Colonic mucosa (tissue), 4 donors: ENCODE data around the gene UNC93A. TPM values are rescaled to one million over a fixed set of nuclear protein-coding genes. Genes with fewer than 3 reads are reported as not detected.

ENCODE experiments used
- DNase-seq: peaks from one replicate; pipeline ENCODE4 v3.0.0-alpha.2; 2020
- H3K27ac ChIP-seq: fragments of 200-600 bp; one replicate; pipeline ENCODE4 v1.8.0; 2021
- H3K27me3 ChIP-seq: fragments of 200-600 bp; one replicate; pipeline ENCODE4 v1.8.0; 2021
- H3K36me3 ChIP-seq: fragments of 200-600 bp; one replicate; pipeline ENCODE4 v1.8.0; 2021
- H3K4me1 ChIP-seq: fragments of 200-600 bp; one replicate; pipeline ENCODE4 v1.8.0; 2021; ENCODE audit warnings: mild to moderate bottlenecking
- H3K4me3 ChIP-seq: fragments of 200-600 bp; one replicate; pipeline ENCODE4 v1.8.0; 2021
- H3K9ac ChIP-seq, 2 donors: one replicate each; pipeline ENCODE4 v1.7.0; 2013; ENCODE audit warnings: control low read depth in 2 of 2, low read depth in 2 of 2, low read length in 2 of 2
- H3K9me3 ChIP-seq: fragments of 200-600 bp; one replicate; pipeline ENCODE4 v1.8.0; 2021
- CTCF ChIP-seq: fragments of 200-600 bp; IDR thresholded peaks from one replicate; pipeline ENCODE4 v1.8.0; 2022; ENCODE audit warnings: antibody characterized with exemption, mild to moderate bottlenecking
- intact Hi-C: fragments of 100-400 bp; cut with DNase I; formaldehyde crosslinking; loops from one replicate; pipeline ENCODE4 v1.14.1; 2022
- total RNA-seq, 2 donors: library from RNA; stranded (reverse); fragmentation: NEBNext Ultra II Directional in 1 of 2; extraction: Animal tissue kit (Norgen Biotek cat#: 25700) in 1 of 2; gene quantifications; one replicate each; pipeline ENCODE4 v1.2.1, GENCODE V29; 2021
- donor health status: healthy.
- donor health status: DM: no; HTN: no; CAD: no.
- donor health status: DM: no; HTN: no; CAD: no.

UNC93A gene
- total RNA-seq, 2 donors from 2014 or later: 0.53 to 2.5 TPM

GRCh38 chr6:167295495-167296292 is 4.6 kb downstream of the UNC93A start:
- Histone ChIP-seq H3K4me3 (no peak overlapping the region), H3K27ac (no peak overlapping the region), H3K36me3 (no peaks in the 10 kb centered on the region), H3K9me3 (no peaks in the 10 kb centered on the region), H3K4me1 (no peaks in the 10 kb centered on the region), H3K27me3 (no peaks in the 10 kb centered on the region), H3K9ac (no peak overlapping the region)
- DNase-seq: no peak
- TF ChIP-seq CTCF: no peak
- intact Hi-C loops: no loop called here

- no peak for DNase-seq
- no peaks in the 10 kb centered on the region for H3K27me3 ChIP-seq
- no peak for TF ChIP-seq CTCF
- H3K4me3 ChIP-seq: no peak overlapping the region
- H3K9ac ChIP-seq: no peak overlapping the region
- no peak overlapping the region for H3K27ac ChIP-seq
- H3K4me1 ChIP-seq: no peaks in the 10 kb centered on the region
- no peaks in the 10 kb centered on the region for H3K9me3 ChIP-seq
- intact Hi-C loops: no loop called here
- no peaks in the 10 kb centered on the region for H3K36me3 ChIP-seq
Measured at GRCh38 chr6:167296293-167296690, 5.2 kb downstream of the UNC93A start.

GRCh38 chr6:167296902-167297301 is 5.8 kb downstream of the UNC93A start:
- TF ChIP-seq CTCF: no peak
- Histone ChIP-seq H3K36me3 (no peaks in the 10 kb centered on the region), H3K27me3 (no peaks in the 10 kb centered on the region), H3K9ac (no peak overlapping the region), H3K9me3 (no peaks in the 10 kb centered on the region), H3K4me3 (no peak overlapping the region), H3K27ac (no peak overlapping the region), H3K4me1 (no peaks in the 10 kb centered on the region)
- intact Hi-C loops: no loop called here
- DNase-seq: no peak

DNA sequence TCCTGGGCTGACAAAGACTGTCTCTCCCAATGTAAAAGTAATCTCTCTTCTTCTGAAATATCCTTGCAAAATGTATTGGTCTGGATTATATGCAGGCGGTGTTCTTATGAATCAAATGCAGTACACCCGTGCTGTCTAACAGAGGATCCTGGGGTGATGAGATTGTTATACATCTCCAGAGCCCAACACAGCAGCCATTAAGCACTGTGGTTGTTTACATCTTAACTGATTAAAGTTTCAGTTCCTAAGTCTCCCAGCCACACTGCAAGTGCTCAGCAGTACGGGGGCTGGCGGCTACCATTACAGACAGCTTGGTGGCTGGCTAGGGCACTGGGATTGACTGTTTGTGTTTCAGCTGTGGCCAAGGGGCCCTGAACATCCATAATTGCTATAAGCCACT is 7.0 kb downstream of the UNC93A start:
- TF ChIP-seq CTCF: no peak
- Histone ChIP-seq H3K27me3 (no peaks in the 10 kb centered on the region), H3K9me3 (no peaks in the 10 kb centered on the region), H3K36me3 (no peaks in the 10 kb centered on the region), H3K27ac (no peak overlapping the region), H3K4me3 (no peak overlapping the region), H3K4me1 (no peaks in the 10 kb centered on the region), H3K9ac (no peak overlapping the region)
- DNase-seq: no peak
- intact Hi-C loops: no loop called here

GRCh38 chr6:167299641-167300308 is 8.7 kb downstream of the UNC93A start:
- H3K27ac ChIP-seq: no peak overlapping the region
- no peaks in the 10 kb centered on the region for H3K36me3 ChIP-seq
- no peak overlapping the region for H3K4me3 ChIP-seq
- DNase-seq: no peak
- H3K27me3 ChIP-seq: no peaks in the 10 kb centered on the region
- TF ChIP-seq CTCF: no peak
- no peaks in the 10 kb centered on the region for H3K4me1 ChIP-seq
- intact Hi-C loops: no loop called here
- H3K9me3 ChIP-seq: no peaks in the 10 kb centered on the region
- no peak overlapping the region for H3K9ac ChIP-seq
